ENCODE results near the gene MSANTD3. TPM values are rescaled to one million over a fixed set of nuclear protein-coding genes. Genes with fewer than 3 reads are reported as not detected.

The MSANTD3 gene
- total and polyA plus RNA-seq, 2 of the 13 experiments (the other 11 are each of a cell fraction or from before 2014, with no cell fraction given): 10.1 to 19.2 TPM

DNA sequence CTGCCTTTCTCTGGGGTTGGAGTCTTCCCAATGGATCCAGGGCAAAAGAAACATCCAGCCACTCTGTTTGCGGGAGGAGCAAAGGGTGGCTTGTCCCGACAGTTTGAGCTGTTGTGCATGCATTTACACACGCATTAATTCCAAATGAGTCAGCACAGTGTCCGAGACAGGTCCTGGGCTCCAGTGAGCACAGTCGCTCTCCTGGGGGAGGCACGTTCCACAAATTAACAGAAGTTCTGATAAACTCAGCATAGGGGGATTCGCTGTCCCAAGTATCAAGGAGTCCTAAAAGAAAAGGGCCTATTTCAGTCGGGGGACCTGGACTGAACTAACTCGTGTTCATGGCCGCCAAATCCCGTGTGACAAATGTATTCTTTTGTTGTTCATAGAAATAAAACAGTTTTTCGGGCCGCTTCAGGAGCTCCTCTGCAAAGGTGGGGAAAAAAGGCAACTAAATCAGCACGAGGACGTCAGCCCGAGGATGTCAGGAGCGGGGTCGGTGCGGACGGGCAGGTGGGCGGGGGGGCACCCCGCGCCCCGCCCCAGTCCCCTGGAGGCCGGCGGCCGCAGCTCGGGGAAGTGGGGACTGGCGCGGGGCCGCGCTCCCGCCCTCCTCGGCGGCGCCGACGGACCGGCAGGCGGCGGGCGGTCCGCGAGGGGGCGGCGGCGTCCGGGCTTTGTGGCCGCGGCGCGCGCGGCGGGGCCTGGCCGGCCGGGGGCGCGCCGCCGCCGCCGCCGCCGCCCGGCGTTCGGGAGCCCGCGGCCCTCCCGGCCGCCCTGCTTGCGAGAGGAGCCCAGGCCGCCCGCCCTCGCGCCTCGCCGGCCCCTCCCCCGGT, at the start of gene MSANTD3 (continued):
- TF ChIP-seq, protein P1, sequence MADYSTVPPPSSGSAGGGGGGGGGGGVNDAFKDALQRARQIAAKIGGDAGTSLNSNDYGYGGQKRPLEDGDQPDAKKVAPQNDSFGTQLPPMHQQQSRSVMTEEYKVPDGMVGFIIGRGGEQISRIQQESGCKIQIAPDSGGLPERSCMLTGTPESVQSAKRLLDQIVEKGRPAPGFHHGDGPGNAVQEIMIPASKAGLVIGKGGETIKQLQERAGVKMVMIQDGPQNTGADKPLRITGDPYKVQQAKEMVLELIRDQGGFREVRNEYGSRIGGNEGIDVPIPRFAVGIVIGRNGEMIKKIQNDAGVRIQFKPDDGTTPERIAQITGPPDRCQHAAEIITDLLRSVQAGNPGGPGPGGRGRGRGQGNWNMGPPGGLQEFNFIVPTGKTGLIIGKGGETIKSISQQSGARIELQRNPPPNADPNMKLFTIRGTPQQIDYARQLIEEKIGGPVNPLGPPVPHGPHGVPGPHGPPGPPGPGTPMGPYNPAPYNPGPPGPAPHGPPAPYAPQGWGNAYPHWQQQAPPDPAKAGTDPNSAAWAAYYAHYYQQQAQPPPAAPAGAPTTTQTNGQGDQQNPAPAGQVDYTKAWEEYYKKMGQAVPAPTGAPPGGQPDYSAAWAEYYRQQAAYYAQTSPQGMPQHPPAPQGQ (CRISPR knock-in tag; IDR thresholded peaks at IDR 0.05; ENCODE audit: borderline replicate concordance): no peak
- TF ChIP-seq, protein P2, sequence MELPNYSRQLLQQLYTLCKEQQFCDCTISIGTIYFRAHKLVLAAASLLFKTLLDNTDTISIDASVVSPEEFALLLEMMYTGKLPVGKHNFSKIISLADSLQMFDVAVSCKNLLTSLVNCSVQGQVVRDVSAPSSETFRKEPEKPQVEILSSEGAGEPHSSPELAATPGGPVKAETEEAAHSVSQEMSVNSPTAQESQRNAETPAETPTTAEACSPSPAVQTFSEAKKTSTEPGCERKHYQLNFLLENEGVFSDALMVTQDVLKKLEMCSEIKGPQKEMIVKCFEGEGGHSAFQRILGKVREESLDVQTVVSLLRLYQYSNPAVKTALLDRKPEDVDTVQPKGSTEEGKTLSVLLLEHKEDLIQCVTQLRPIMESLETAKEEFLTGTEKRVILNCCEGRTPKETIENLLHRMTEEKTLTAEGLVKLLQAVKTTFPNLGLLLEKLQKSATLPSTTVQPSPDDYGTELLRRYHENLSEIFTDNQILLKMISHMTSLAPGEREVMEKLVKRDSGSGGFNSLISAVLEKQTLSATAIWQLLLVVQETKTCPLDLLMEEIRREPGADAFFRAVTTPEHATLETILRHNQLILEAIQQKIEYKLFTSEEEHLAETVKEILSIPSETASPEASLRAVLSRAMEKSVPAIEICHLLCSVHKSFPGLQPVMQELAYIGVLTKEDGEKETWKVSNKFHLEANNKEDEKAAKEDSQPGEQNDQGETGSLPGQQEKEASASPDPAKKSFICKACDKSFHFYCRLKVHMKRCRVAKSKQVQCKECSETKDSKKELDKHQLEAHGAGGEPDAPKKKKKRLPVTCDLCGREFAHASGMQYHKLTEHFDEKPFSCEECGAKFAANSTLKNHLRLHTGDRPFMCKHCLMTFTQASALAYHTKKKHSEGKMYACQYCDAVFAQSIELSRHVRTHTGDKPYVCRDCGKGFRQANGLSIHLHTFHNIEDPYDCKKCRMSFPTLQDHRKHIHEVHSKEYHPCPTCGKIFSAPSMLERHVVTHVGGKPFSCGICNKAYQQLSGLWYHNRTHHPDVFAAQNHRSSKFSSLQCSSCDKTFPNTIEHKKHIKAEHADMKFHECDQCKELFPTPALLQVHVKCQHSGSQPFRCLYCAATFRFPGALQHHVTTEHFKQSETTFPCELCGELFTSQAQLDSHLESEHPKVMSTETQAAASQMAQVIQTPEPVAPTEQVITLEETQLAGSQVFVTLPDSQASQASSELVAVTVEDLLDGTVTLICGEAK (IDR thresholded peaks at IDR 0.05): no peak
- TF ChIP-seq, protein P2 (CRISPR knock-in tag; IDR thresholded peaks at IDR 0.05): no peak
- TF ChIP-seq AGO2 (optimal IDR thresholded peaks at IDR 0.05; ENCODE audit: low read depth, low read length) (no peak), NPAS2 (CRISPR knock-in tag; IDR thresholded peaks at IDR 0.05; ENCODE audit: borderline replicate concordance) (no peak), ZNF660 (CRISPR knock-in tag; IDR thresholded peaks at IDR 0.05; ENCODE audit: borderline replicate concordance, low read depth) (no peak), CENPX (CRISPR knock-in tag; IDR thresholded peaks at IDR 0.05) (no peak), HMG20B (CRISPR knock-in tag; conservative IDR thresholded peaks at IDR 0.05) (no peak), ERF (CRISPR knock-in tag; IDR thresholded peaks at IDR 0.05) (no peak), GATAD1 (CRISPR knock-in tag; IDR thresholded peaks at IDR 0.05) (no peak), ZSCAN31 (CRISPR knock-in tag; IDR thresholded peaks at IDR 0.05; ENCODE audit: low read depth) (0 out of 2 replicates have a peak, but pooled peaks have one; percentile 17), JDP2 (CRISPR knock-in tag; IDR thresholded peaks at IDR 0.05; ENCODE audit: borderline replicate concordance) (no peak), ZNF556 (CRISPR knock-in tag; IDR thresholded peaks at IDR 0.05; ENCODE audit: borderline replicate concordance) (no peak)
- TF ChIP-seq, protein P3, sequence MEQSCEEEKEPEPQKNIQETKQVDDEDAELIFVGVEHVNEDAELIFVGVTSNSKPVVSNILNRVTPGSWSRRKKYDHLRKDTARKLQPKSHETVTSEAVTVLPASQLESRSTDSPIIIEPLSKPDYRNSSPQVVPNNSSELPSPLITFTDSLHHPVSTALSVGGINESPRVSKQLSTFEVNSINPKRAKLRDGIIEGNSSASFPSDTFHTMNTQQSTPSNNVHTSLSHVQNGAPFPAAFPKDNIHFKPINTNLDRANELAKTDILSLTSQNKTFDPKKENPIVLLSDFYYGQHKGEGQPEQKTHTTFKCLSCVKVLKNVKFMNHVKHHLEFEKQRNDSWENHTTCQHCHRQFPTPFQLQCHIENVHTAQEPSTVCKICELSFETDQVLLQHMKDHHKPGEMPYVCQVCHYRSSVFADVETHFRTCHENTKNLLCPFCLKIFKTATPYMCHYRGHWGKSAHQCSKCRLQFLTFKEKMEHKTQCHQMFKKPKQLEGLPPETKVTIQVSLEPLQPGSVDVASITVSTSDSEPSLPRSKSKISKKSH (CRISPR knock-in tag; IDR thresholded peaks at IDR 0.05; ENCODE audit: borderline replicate concordance): no peak
- TF ChIP-seq, protein P4, sequence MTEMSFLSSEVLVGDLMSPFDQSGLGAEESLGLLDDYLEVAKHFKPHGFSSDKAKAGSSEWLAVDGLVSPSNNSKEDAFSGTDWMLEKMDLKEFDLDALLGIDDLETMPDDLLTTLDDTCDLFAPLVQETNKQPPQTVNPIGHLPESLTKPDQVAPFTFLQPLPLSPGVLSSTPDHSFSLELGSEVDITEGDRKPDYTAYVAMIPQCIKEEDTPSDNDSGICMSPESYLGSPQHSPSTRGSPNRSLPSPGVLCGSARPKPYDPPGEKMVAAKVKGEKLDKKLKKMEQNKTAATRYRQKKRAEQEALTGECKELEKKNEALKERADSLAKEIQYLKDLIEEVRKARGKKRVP (CRISPR knock-in tag; IDR thresholded peaks at IDR 0.05): no peak
